BLaER1 (cell line): ENCODE measurements around the gene BTN3A1.
A peak's percentile ranks its signal among the peaks of the same experiment; 100 is the strongest.
"Not testable (repeated sequence)": the region's sequence is repeated elsewhere in the genome, so short reads cannot be mapped to it uniquely, and the experiment has no call there.

Experiments
- H3K27ac ChIP-seq: shearing (Covaris generic); formaldehyde crosslinking; 2 replicates; pipeline ENCODE4 v1.8.1; 2022
- H3K27me3 ChIP-seq: shearing (Covaris generic); formaldehyde crosslinking; 2 replicates; pipeline ENCODE4 v1.8.1; 2022
- H3K36me3 ChIP-seq: shearing (Covaris generic); formaldehyde crosslinking; 2 replicates; pipeline ENCODE4 v1.8.1; 2022
- H3K4me1 ChIP-seq: shearing (Covaris generic); formaldehyde crosslinking; 2 replicates; pipeline ENCODE4 v1.8.1; 2022
- H3K4me2 ChIP-seq: shearing (Covaris generic); formaldehyde crosslinking; 2 replicates; pipeline ENCODE4 v1.8.1; 2022
- H3K4me3 ChIP-seq: shearing (Covaris generic); formaldehyde crosslinking; 2 replicates; pipeline ENCODE4 v1.8.1; 2022
- H3K9ac ChIP-seq: shearing (Covaris generic); formaldehyde crosslinking; 2 replicates; pipeline ENCODE4 v1.8.1; 2022
- H3K9me3 ChIP-seq: shearing (Covaris generic); formaldehyde crosslinking; 2 replicates; pipeline ENCODE4 v1.8.1; 2022
- H4K20me1 ChIP-seq: shearing (Covaris generic); formaldehyde crosslinking; 2 replicates; pipeline ENCODE4 v1.8.1; 2022
- Cebpa-rat ChIP-seq: shearing (Covaris generic); IDR thresholded peaks from 2 replicates; pipeline ENCODE4 v1.8.1; 2022

The BTN3A1 gene

GRCh38 chr6:26452631-26453235, 50.7 kb downstream of the BTN3A1 start:
- no peak overlapping the region for H3K9ac ChIP-seq
- H3K36me3 ChIP-seq = peaks cover 37% of the 10 kb centered on the region
- no peak overlapping the region for H3K4me3 ChIP-seq
- TF ChIP-seq Cebpa-rat = no peak
- no peak overlapping the region; the same call in 1 of the 2 replicates for H3K4me2 ChIP-seq
- no peaks in the 10 kb centered on the region for H3K27me3 ChIP-seq
- H3K4me1 ChIP-seq = peaks cover 45% of the 10 kb centered on the region
- H3K27ac ChIP-seq = no peak overlapping the region
- no peaks in the 10 kb centered on the region for H3K9me3 ChIP-seq
- no peaks in the 10 kb centered on the region for H4K20me1 ChIP-seq

GRCh38 chr6:26454631-26455030, 52.6 kb downstream of the BTN3A1 start:
- Histone ChIP-seq H4K20me1 (peaks cover 9% of the 10 kb centered on the region; the same call in 1 of the 2 replicates), H3K4me2 (peak overlapping the region; percentile 53), H3K4me1 (peaks cover 56% of the 10 kb centered on the region), H3K27me3 (no peaks in the 10 kb centered on the region), H3K4me3 (no peak overlapping the region), H3K27ac (no peak overlapping the region), H3K9ac (no peak overlapping the region), H3K9me3 (no peaks in the 10 kb centered on the region), H3K36me3 (peaks cover 25% of the 10 kb centered on the region)
- TF ChIP-seq Cebpa-rat = no peak

GRCh38 chr6:26455357-26455970, 53.4 kb downstream of the BTN3A1 start:
- H3K27me3 ChIP-seq = no peaks in the 10 kb centered on the region
- no peak for TF ChIP-seq Cebpa-rat
- peak overlapping the region; percentile 53 for H3K4me2 ChIP-seq
- H3K4me3 ChIP-seq = no peak overlapping the region
- H3K36me3 ChIP-seq = peaks cover 25% of the 10 kb centered on the region
- H3K9ac ChIP-seq = no peak overlapping the region
- H3K4me1 ChIP-seq = peaks cover 64% of the 10 kb centered on the region
- peaks cover 17% of the 10 kb centered on the region; the same call in 1 of the 2 replicates for H4K20me1 ChIP-seq
- no peaks in the 10 kb centered on the region for H3K9me3 ChIP-seq
- no peak overlapping the region for H3K27ac ChIP-seq

- H3K36me3 ChIP-seq = peaks cover 33% of the 10 kb centered on the region
- no peaks in the 10 kb centered on the region for H3K27me3 ChIP-seq
- H3K4me2 ChIP-seq = peak overlapping the region; percentile 89
- no peaks in the 10 kb centered on the region for H3K9me3 ChIP-seq
- peak overlapping the region; percentile 95 for H3K27ac ChIP-seq
- H3K9ac ChIP-seq = peak overlapping the region; percentile 93
- H3K4me3 ChIP-seq = peak overlapping the region; percentile 89
- peaks cover 32% of the 10 kb centered on the region; the same call in 1 of the 2 replicates for H4K20me1 ChIP-seq
- peaks cover 74% of the 10 kb centered on the region for H3K4me1 ChIP-seq
- TF ChIP-seq Cebpa-rat = no peak
Measured at GRCh38 chr6:26457264-26457805, 55.3 kb downstream of the BTN3A1 start.

- peaks cover 34% of the 10 kb centered on the region; the same call in 1 of the 2 replicates for H4K20me1 ChIP-seq
- H3K9ac ChIP-seq = peak within 1 kb of the TSS; percentile 93
- no peaks in the 10 kb centered on the region for H3K27me3 ChIP-seq
- H3K4me1 ChIP-seq = peaks cover 67% of the 10 kb centered on the region
- peaks cover 41% of the 10 kb centered on the region for H3K36me3 ChIP-seq
- H3K4me3 ChIP-seq = peak within 1 kb of the TSS; percentile 89
- peak within 1 kb of the TSS; percentile 95 for H3K27ac ChIP-seq
- TF ChIP-seq Cebpa-rat = no peak
- H3K4me2 ChIP-seq = peak within 1 kb of the TSS; percentile 89
- no peaks in the 10 kb centered on the region for H3K9me3 ChIP-seq
Measured at GRCh38 chr6:26457806-26458688, 56.0 kb downstream of the BTN3A1 start, which contains the start of gene BTN2A1. Gene BTN2A1 (plus strand): TSS chr6:26457955. CDS start chr6:26458637, 682 bp downstream.

GRCh38 chr6:26459023-26459810, 57.1 kb downstream of the BTN3A1 start:
- Histone ChIP-seq H3K4me1 (peaks cover 55% of the 10 kb centered on the region), H3K4me2 (peak overlapping the region; percentile 89), H3K4me3 (peak overlapping the region; percentile 89), H3K9me3 (no peaks in the 10 kb centered on the region), H3K9ac (peak overlapping the region; percentile 93), H3K36me3 (peaks cover 52% of the 10 kb centered on the region), H4K20me1 (peaks cover 34% of the 10 kb centered on the region; the same call in 1 of the 2 replicates), H3K27me3 (no peaks in the 10 kb centered on the region), H3K27ac (no peak overlapping the region)
- no peak for TF ChIP-seq Cebpa-rat

- H3K9ac ChIP-seq, H3K9me3 ChIP-seq, H3K27me3 ChIP-seq, H3K27ac ChIP-seq, H3K4me3 ChIP-seq: not testable (repeated sequence)
- H3K4me1 ChIP-seq = peaks cover 38% of the 10 kb centered on the region
- H3K36me3 ChIP-seq = peaks cover 74% of the 10 kb centered on the region
- peaks cover 34% of the 10 kb centered on the region; the same call in 1 of the 2 replicates for H4K20me1 ChIP-seq
- peak overlapping the region; percentile 89 for H3K4me2 ChIP-seq
Measured at GRCh38 chr6:26461353-26461752, 59.3 kb downstream of the BTN3A1 start.

- Histone ChIP-seq H3K9ac (no peak overlapping the region), H3K9me3 (no peaks in the 10 kb centered on the region), H3K27me3 (no peaks in the 10 kb centered on the region), H3K4me3 (no peak overlapping the region), H4K20me1 (peaks cover 31% of the 10 kb centered on the region; the same call in 1 of the 2 replicates), H3K27ac (no peak overlapping the region), H3K36me3 (peaks cover 100% of the 10 kb centered on the region), H3K4me1 (peaks cover 25% of the 10 kb centered on the region), H3K4me2 (no peak overlapping the region)
- no peak for TF ChIP-seq Cebpa-rat
Measured at GRCh38 chr6:26464014-26464413, 61.9 kb downstream of the BTN3A1 start.
